ENCODE results near the gene TM6SF1. TPM values are rescaled to one million over a fixed set of nuclear protein-coding genes. Genes with fewer than 3 reads are reported as not detected.

TM6SF1 gene
- 4.7 TPM for total RNA-seq
- long read RNA-seq, transcript TM6SF1-202 (10 exons, 2,074 nt) = major isoform, 5 of 8 reads
- long read RNA-seq, partial matches to known transcripts = 0 of 8 reads
- long read RNA-seq, other reads (novel, unspliced or antisense) = 2 of 8 reads

- Histone ChIP-seq H3K27ac (replicated peaks) (peak within 1 kb of the TSS; percentile 74), H3K4me1 (peaks cover 44% of the 10 kb centered on the region), H3K27me3 (ENCODE audit: low read depth) (peaks cover 9% of the 10 kb centered on the region), H3K36me3 (no peaks in the 10 kb centered on the region), H3K9me3 (replicated peaks) (no peaks in the 10 kb centered on the region), H3K4me3 (peak within 1 kb of the TSS; percentile 78)
- intact Hi-C loops (cut with micrococcal nuclease) = no loop called here
- no peak for DNase-seq
- peak; percentile 22 for TF ChIP-seq CTCF (IDR thresholded peaks at IDR 0.05; ENCODE audit: borderline replicate concordance)
These were observed at the start of gene TM6SF1 for GRCh38 chr15:83106994-83107840. Gene TM6SF1 (plus strand): TSS chr15:83107645. CDS start chr15:83107681, 36 bp downstream.

- H3K9me3 ChIP-seq (replicated peaks) = no peaks in the 10 kb centered on the region
- intact Hi-C loops (cut with micrococcal nuclease) = no loop called here
- DNase-seq = no peak
- TF ChIP-seq CTCF (IDR thresholded peaks at IDR 0.05; ENCODE audit: borderline replicate concordance) = no peak
- no peak overlapping the region for H3K4me3 ChIP-seq
- peak overlapping the region; percentile 45 for H3K27ac ChIP-seq (replicated peaks)
- no peaks in the 10 kb centered on the region for H3K27me3 ChIP-seq (ENCODE audit: low read depth)
- peaks cover 67% of the 10 kb centered on the region for H3K4me1 ChIP-seq
- peaks cover 28% of the 10 kb centered on the region for H3K36me3 ChIP-seq
These were observed 49.6 kb upstream of the TM6SF1 start for GRCh38 chr15:83057696-83058376.

GRCh38 chr15:83061680-83062079 lies 45.8 kb upstream of the TM6SF1 start:
- Histone ChIP-seq H3K4me1 (peaks cover 100% of the 10 kb centered on the region), H3K27ac (replicated peaks) (no peak overlapping the region), H3K36me3 (no peaks in the 10 kb centered on the region), H3K27me3 (ENCODE audit: low read depth) (no peaks in the 10 kb centered on the region), H3K9me3 (replicated peaks) (no peaks in the 10 kb centered on the region), H3K4me3 (no peak overlapping the region)
- no peak for DNase-seq
- intact Hi-C loops (cut with micrococcal nuclease) = no loop called here
- TF ChIP-seq CTCF (IDR thresholded peaks at IDR 0.05; ENCODE audit: borderline replicate concordance) = no peak

GRCh38 chr15:83062768-83063180 lies 44.7 kb upstream of the TM6SF1 start:
- Histone ChIP-seq H3K9me3 (replicated peaks) (no peaks in the 10 kb centered on the region), H3K4me3 (no peak overlapping the region), H3K27ac (replicated peaks) (no peak overlapping the region), H3K36me3 (no peaks in the 10 kb centered on the region), H3K4me1 (peaks cover 98% of the 10 kb centered on the region), H3K27me3 (ENCODE audit: low read depth) (no peaks in the 10 kb centered on the region)
- no peak for TF ChIP-seq CTCF (IDR thresholded peaks at IDR 0.05; ENCODE audit: borderline replicate concordance)
- DNase-seq = no peak
- intact Hi-C loops (cut with micrococcal nuclease) = no loop called here

GRCh38 chr15:83063551-83063950 lies 43.9 kb upstream of the TM6SF1 start:
- H3K27me3 ChIP-seq (ENCODE audit: low read depth) = no peaks in the 10 kb centered on the region
- H3K27ac ChIP-seq (replicated peaks) = peak overlapping the region; percentile 43
- no peak for DNase-seq
- no peak for TF ChIP-seq CTCF (IDR thresholded peaks at IDR 0.05; ENCODE audit: borderline replicate concordance)
- H3K4me1 ChIP-seq = peaks cover 90% of the 10 kb centered on the region
- no peaks in the 10 kb centered on the region for H3K9me3 ChIP-seq (replicated peaks)
- peak overlapping the region; percentile 95 for H3K4me3 ChIP-seq
- intact Hi-C loops (cut with micrococcal nuclease) = no loop called here
- no peaks in the 10 kb centered on the region for H3K36me3 ChIP-seq
